HepG2 (cell line): Measurements from ENCODE around the gene ACBD7. TPM values are rescaled to one million over a fixed set of nuclear protein-coding genes. Genes with fewer than 3 reads are reported as not detected.

Experiments
- ATF3 ChIP-seq: sonication (generic); formaldehyde crosslinking; IDR thresholded peaks from 2 replicates; pipeline ENCODE4 v1.4.0; 2020; ENCODE audit warnings: missing genetic modification reagents
- ATF4 ChIP-seq, 2 experiments: fragments of 450-650 bp in 1 of 2; sonication (generic) in 1 of 2; formaldehyde crosslinking; IDR thresholded peaks; 2 replicates each; pipeline versions ENCODE4 v1.5.0 to v1.8.0; 2020 to 2022; ENCODE audit warnings: mild to moderate bottlenecking in 1 of 2, missing genetic modification reagents in 1 of 2
- BHLHE40 ChIP-seq: IDR thresholded peaks from 2 replicates; pipeline ENCODE4 v1.6.1; 2011; ENCODE audit warnings: low read length, improper control_type of control experiment
- EP300 ChIP-seq, 3 experiments: sonication (generic) in 1 of 3; formaldehyde crosslinking in 1 of 3; IDR thresholded peaks; 2 replicates each; pipeline versions ENCODE4 v1.5.1 to v1.6.1; 2011 to 2020; ENCODE audit warnings: low read depth in 2 of 3, low read length in 2 of 3, borderline replicate concordance in 1 of 3, improper control_type of control experiment in 1 of 3, mild to moderate bottlenecking in 1 of 3, missing genetic modification reagents in 1 of 3, moderate library complexity in 1 of 3
- KDM3A ChIP-seq: IDR thresholded peaks from 2 replicates; pipeline ENCODE4 v1.6.1; 2018; ENCODE audit warnings: low read depth, missing compliant biosample characterization
- KLF13 ChIP-seq: sonication (generic); formaldehyde crosslinking; IDR thresholded peaks from 2 replicates; pipeline ENCODE4 v1.4.0; 2020; ENCODE audit warnings: mild to moderate bottlenecking, missing genetic modification reagents
- PRPF4 ChIP-seq: fragments of 200-400 bp; formaldehyde crosslinking; IDR thresholded peaks from 2 replicates; pipeline ENCODE4 v1.6.1; 2016; ENCODE audit warnings: low read length, low read depth; ENCODE audit not compliant: poor library complexity, severe bottlenecking
- SRSF1 ChIP-seq: fragments of 200-400 bp; formaldehyde crosslinking; optimal IDR thresholded peaks from 2 replicates; pipeline ENCODE3; 2017; ENCODE audit warnings: mild to moderate bottlenecking, low read depth, low read length, moderate library complexity
- YEATS4 ChIP-seq: sonication (generic); formaldehyde crosslinking; IDR thresholded peaks from 2 replicates; pipeline ENCODE4 v1.4.0; 2020; ENCODE audit warnings: missing genetic modification reagents, borderline replicate concordance
- ZBTB49 ChIP-seq: sonication (generic); formaldehyde crosslinking; IDR thresholded peaks from 2 replicates; pipeline ENCODE4 v1.4.0; 2020; ENCODE audit warnings: missing genetic modification reagents, borderline replicate concordance
- ZNF143 ChIP-seq: sonication (generic); formaldehyde crosslinking; IDR thresholded peaks from 2 replicates; pipeline ENCODE4 v1.4.0; 2020; ENCODE audit warnings: missing genetic modification reagents
- ZNF205 ChIP-seq: IDR thresholded peaks from 2 replicates; pipeline ENCODE4 v1.6.1; 2018; ENCODE audit warnings: missing biosample characterization, missing genetic modification reagents
- ZNF276 ChIP-seq: sonication (generic); formaldehyde crosslinking; IDR thresholded peaks from 2 replicates; pipeline ENCODE4 v1.4.0; 2020; ENCODE audit warnings: mild to moderate bottlenecking, low read depth, missing genetic modification reagents
- ZNF550 ChIP-seq: sonication (generic); formaldehyde crosslinking; IDR thresholded peaks from 2 replicates; pipeline ENCODE4 v1.4.0; 2020; ENCODE audit warnings: mild to moderate bottlenecking, missing genetic modification reagents, borderline replicate concordance
- ZNF614 ChIP-seq: IDR thresholded peaks from 2 replicates; pipeline ENCODE4 v1.6.1; 2018; ENCODE audit warnings: missing biosample characterization, missing genetic modification reagents, inconsistent platforms, borderline replicate concordance
- polyA plus RNA-seq, 8 experiments: library from polyadenylated mRNA; depleted of rRNA in 3 of 8; stranded (reverse) in 7 of 8; unstranded in 1 of 8; fragments of >200 nt; fragmentation: Illumina TruSeq in 4 of 8; extraction: Trizol in 4 of 8; gene quantifications; 2 replicates each; pipeline versions ENCODE4 v1.2.1 to v1.2.3, GENCODE V29; 2011 to 2016; ENCODE audit warnings: low read depth in 4 of 8, missing spikeins in 1 of 8, mixed read lengths in 1 of 8; ENCODE audit not compliant: insufficient read depth in 1 of 8
- total RNA-seq, 5 experiments: library from RNA; depleted of rRNA; stranded (reverse); fragments of >200 nt; fragmentation: Illumina TruSeq; extraction: Trizol; gene quantifications; 2 replicates each; pipeline ENCODE4 v1.2.3, GENCODE V29; 2016; ENCODE audit warnings: low read depth in 1 of 5
- TF ChIP-seq, protein P1 (sequence below): sonication (generic); formaldehyde crosslinking; IDR thresholded peaks from 2 replicates; pipeline ENCODE4 v1.4.0; 2020; ENCODE audit warnings: missing genetic modification reagents

ACBD7 gene
- total and polyA plus RNA-seq, 2 of the 13 experiments (the other 11 are each of a cell fraction or from before 2014, with no cell fraction given) = 1.4 to 2.6 TPM

- TF ChIP-seq ZBTB49 (CRISPR knock-in tag) = no peak
- TF ChIP-seq ZNF614 (CRISPR knock-in tag) = no peak
- no peak for TF ChIP-seq KDM3A
- TF ChIP-seq ATF4 (CRISPR knock-in tag; IDR thresholded peaks at IDR 0.05) = no peak
- no peak for TF ChIP-seq ATF3 (CRISPR knock-in tag)
- no peak; the same call in 1 of the 2 replicates for TF ChIP-seq YEATS4
- TF ChIP-seq ZNF205 (CRISPR knock-in tag) = no peak
- TF ChIP-seq, protein P1, sequence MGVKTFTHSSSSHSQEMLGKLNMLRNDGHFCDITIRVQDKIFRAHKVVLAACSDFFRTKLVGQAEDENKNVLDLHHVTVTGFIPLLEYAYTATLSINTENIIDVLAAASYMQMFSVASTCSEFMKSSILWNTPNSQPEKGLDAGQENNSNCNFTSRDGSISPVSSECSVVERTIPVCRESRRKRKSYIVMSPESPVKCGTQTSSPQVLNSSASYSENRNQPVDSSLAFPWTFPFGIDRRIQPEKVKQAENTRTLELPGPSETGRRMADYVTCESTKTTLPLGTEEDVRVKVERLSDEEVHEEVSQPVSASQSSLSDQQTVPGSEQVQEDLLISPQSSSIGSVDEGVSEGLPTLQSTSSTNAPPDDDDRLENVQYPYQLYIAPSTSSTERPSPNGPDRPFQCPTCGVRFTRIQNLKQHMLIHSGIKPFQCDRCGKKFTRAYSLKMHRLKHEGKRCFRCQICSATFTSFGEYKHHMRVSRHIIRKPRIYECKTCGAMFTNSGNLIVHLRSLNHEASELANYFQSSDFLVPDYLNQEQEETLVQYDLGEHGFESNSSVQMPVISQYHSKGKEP (CRISPR knock-in tag) = no peak
- TF ChIP-seq BHLHE40 = no peak
- TF ChIP-seq SRSF1 = no peak
- TF ChIP-seq ZNF276 (CRISPR knock-in tag) = no peak
- TF ChIP-seq EP300 (IDR thresholded peaks at IDR 0.05; ENCODE audit: low read depth in 2 of 2, low read length in 2 of 2) = no peak
- no peak for TF ChIP-seq EP300 (CRISPR knock-in tag; IDR thresholded peaks at IDR 0.05; ENCODE audit: borderline replicate concordance)
- no peak for TF ChIP-seq ZNF550 (CRISPR knock-in tag)
- no peak for TF ChIP-seq PRPF4
- TF ChIP-seq KLF13 (CRISPR knock-in tag) = no peak
- TF ChIP-seq ZNF143 (CRISPR knock-in tag) = no peak
Measured at GRCh38 chr10:15083674-15084501, 4.7 kb downstream of the ACBD7 start (continued).
